GM18507 (cell line): ENCODE measurements around the gene ADCY10.
"Not testable (repeated sequence)": the region's sequence is repeated elsewhere in the genome, so short reads cannot be mapped to it uniquely, and the experiment has no call there.

Experiments used
- DNase-seq: peaks from one replicate; pipeline ENCODE4 v3.0.0; 2011; ENCODE audit warnings: low read depth; ENCODE audit not compliant: insufficient read length; ENCODE audit errors: extremely low spot score
- FAIRE-seq: peaks from 2 replicates; lab custom pipeline; 2011; peaks lifted over from hg19 to GRCh38; lab: Jason Lieb, UNC

The ADCY10 gene

GRCh38 chr1:167821969-167822685, 91.8 kb downstream of the ADCY10 start:
- DNase-seq (no peak), FAIRE-seq (no peak)

GRCh38 chr1:167821356-167821685, 92.6 kb downstream of the ADCY10 start:
- FAIRE-seq (no peak), DNase-seq (no peak)

- no peak for DNase-seq
- no peak for FAIRE-seq
Observed at GRCh38 chr1:167820684-167821355, 93.1 kb downstream of the ADCY10 start.

DNA sequence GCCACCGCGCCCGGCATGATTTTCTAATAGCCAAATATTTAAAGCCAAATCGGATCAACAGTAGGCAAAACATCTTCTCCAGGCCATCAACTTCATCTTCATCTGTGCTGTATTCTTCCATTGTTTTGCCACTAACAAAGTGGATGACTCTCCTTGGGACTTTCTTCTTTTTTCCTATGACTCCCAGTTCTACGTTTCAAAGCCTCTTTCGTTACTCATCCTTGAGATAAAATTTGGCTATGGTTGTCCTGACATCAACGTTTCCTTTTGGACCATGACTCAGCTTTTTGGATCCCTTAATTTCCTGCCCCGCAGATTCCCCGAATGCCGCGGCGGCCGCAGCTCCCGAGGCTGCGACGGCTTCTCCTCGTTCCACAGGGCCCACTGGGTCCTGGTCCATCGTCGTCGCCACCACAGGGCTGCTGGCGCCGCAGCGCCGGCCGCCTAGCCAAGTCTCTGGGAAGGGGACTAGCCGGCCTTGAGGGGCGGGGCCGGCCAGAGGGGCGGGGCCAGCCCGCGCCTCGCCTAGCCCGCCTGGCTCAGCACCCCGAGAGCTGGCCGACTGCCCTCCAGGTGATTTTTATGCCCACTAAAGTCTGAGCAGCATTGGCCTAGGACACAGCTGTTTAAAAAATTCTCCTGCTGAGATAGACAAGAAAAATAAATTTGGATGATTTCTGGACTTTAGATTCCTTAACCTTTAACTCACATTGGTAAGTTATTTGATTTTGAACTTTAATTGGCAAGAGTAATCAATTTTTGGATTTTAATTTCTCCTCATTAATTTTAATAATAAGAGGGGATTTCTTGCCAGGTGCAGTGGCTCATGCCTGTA, 93.9 kb downstream of the ADCY10 start:
- no peak for DNase-seq
- FAIRE-seq: peak; percentile 54

- FAIRE-seq: no peak
Observed at GRCh38 chr1:167815650-167816049, 98.3 kb downstream of the ADCY10 start.

GRCh38 chr1:167812972-167813371, 101.0 kb downstream of the ADCY10 start:
- FAIRE-seq (no peak), DNase-seq (no peak)

More at GRCh38 chr1:167815650-167816049, 98.3 kb downstream of the ADCY10 start:
- DNase-seq: no peak

DNA sequence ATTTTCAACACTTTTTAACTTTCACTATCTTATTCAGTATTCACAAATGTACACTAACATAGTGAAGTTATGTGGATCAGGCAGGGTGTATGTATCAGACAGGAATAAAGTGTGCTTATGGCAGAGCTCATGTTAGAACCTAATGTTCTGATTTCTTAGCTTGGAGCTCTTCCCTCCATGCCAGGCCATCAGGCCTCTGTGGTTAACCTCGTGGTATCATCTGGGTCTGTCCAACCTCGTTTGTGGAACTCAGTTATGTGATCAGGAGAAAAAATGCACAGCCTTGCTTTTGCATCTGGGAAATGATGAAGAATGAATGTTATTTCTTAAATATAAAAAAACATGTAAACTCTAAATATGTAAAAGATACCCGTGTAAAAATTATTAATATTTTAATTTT, 105.2 kb downstream of the ADCY10 start:
- DNase-seq (no peak), FAIRE-seq (no peak)

- no peak for FAIRE-seq
- no peak for DNase-seq
Observed at GRCh38 chr1:167808104-167808503, 105.8 kb downstream of the ADCY10 start.

DNA sequence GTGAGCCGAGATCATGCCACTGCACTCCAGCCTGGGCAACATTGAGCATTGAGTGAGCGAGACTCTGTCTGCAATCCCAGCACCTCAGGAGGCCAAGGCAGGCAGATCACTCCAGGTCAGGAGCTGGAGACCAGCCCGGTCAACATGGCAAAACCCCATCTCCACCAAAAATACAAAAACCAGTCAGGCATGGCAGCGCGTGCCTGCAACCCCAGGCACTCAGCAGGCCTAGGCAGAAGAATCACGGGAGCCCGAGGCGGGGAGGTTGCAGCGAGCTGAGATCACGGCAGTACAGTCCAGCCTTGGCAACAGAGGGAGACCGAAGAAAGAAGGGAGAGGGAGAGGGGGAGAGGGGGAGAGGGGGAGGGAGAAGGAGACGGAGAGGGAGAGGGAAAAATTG, 107.3 kb downstream of the ADCY10 start:
- DNase-seq, FAIRE-seq: not testable (repeated sequence)

- DNase-seq, FAIRE-seq: not testable (repeated sequence)
Observed at GRCh38 chr1:167806235-167806634, 107.7 kb downstream of the ADCY10 start.

GRCh38 chr1:167805041-167805556, 108.8 kb downstream of the ADCY10 start:
- FAIRE-seq (no peak), DNase-seq (no peak)

- peak; percentile 95 for FAIRE-seq
Observed at GRCh38 chr1:167803358-167804207, 110.4 kb downstream of the ADCY10 start.

GRCh38 chr1:167802235-167802634, 111.7 kb downstream of the ADCY10 start:
- FAIRE-seq (no peak), DNase-seq (no peak)

More at GRCh38 chr1:167803358-167804207, 110.4 kb downstream of the ADCY10 start:
- DNase-seq: peak; percentile 84

- DNase-seq (no peak), FAIRE-seq (no peak)
Observed at GRCh38 chr1:167800251-167800650, 113.7 kb downstream of the ADCY10 start.

GRCh38 chr1:167799747-167800146, 114.2 kb downstream of the ADCY10 start:
- DNase-seq: no peak
- no peak for FAIRE-seq

DNA sequence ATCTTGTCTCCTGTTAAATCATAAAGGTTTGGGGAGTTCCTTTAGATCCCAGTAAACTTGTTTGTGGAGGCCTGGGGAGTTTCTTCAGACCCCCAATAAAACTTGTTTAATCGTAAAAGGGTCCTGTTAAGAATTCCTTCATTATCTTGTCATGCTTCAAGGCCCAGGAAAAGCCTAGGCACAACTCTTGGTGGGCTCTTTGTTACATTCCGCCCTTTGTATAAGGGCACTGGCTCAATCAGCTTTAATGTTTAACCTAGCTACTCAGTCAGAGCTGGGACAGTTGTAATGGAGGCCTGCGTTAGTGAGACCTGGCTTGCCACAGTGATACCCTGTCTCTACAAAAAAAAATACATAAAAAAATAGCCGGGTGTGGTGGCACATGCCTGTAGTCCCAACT, 115.0 kb downstream of the ADCY10 start:
- no peak for DNase-seq
- FAIRE-seq: no peak

DNA sequence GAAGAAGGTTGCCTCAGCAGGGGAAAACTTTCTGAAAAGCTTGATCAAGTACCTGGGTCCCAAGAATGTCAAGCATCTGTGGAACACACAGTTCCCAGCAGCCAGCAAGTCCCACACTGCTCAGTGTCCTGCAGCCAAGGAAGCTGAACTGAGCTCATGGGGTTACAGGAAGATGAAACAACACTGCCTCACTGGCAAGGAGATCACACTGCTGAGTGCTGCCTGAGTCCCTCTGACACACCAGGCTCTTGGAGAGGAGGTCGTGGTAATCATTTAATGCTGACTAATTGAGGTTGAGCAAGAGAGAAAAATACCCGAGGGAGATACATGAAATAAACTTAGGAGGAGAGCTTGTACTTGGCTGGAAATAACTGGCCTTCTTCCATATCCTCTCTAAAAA, 116.9 kb downstream of the ADCY10 start:
- FAIRE-seq: no peak
- no peak for DNase-seq

DNA sequence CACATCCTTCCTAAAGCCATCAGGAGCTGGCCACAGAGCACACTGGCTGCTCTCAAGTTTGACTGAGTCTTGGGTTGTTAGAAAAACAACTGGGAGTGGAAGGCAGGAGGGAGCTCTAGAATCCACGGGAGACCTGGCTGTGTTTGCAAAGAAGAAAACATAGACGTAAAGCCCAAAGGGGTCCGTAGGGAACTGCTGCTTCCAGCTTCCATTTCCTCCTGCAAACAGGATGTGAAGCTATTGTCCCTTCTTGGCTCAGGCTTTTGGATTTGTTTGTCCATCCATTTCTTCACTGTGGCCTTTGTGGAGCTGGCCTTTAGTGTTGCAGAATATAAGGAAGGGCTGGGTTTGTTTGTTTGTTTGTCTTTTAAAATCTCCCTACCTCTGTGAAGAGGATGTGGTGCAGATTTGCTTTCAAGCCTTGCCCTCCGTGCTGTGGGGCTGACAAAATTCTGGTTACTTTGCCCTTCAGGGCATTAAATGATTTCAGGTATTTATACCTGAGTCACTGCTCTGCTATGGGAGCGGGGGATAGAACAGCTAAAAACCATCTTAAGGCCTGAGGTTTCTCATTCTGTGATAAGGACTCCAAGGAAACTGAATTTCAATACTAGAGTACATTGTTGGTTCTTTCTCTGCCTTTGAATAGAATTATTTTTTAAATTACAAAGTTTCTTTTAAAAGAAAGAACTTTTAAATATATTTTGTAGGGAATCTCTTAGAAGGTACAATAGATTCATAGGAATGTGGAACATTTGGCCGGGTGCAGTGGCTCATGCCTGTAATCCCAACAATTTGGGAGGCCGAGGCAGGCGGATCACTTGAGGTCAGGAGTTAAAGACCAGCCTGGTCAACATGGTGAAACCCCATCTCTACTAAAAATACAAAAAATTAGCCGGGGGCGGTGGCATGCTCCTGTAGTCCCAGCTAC, 117.9 kb downstream of the ADCY10 start:
- FAIRE-seq (no peak), DNase-seq (no peak)
